ENCODE measurements around the gene PPP4C.
"Not testable (repeated sequence)": the region's sequence is repeated elsewhere in the genome, so short reads cannot be mapped to it uniquely, and the experiment has no call there.

The PPP4C gene

GRCh38 chr16:30122604-30123160 is 46.9 kb downstream of the PPP4C start:
- Histone ChIP-seq H3K4me2 (ENCODE audit: insufficient read depth, low read length, poor library complexity, severe bottlenecking) (peak overlapping the region; percentile 77), H3K4ac (ENCODE audit: low read length) (peak overlapping the region; percentile 89), H3K23ac (ENCODE audit: low read depth, low read length, poor library complexity) (peak overlapping the region; percentile 93), H3K27ac (replicated peaks; ENCODE audit: low read length) (peak overlapping the region; percentile 25), H4K8ac (ENCODE audit: low read depth, low read length) (no peak overlapping the region), H3K27me3 (ENCODE audit: control insufficient read depth in 3 of 3, insufficient read depth in 3 of 3, low read depth in 1 of 3, low read length in 3 of 3) (no peaks in the 10 kb centered on the region), H4K91ac (ENCODE audit: low read depth, low read length, poor library complexity) (peak overlapping the region; percentile 92), H3K9ac (ENCODE audit: low read depth, low read length, poor library complexity) (peak overlapping the region; percentile 92), H2BK5ac (ENCODE audit: low read length) (peak overlapping the region; percentile 98), H3K79me1 (ENCODE audit: low read depth, low read length) (peaks cover 10% of the 10 kb centered on the region), H3K4me3 (ENCODE audit: low read length in 2 of 2) (peak overlapping the region; percentile 76 to 86), H2BK12ac (ENCODE audit: low read length) (peak overlapping the region; percentile 58), H2AFZ (ENCODE audit: low read length) (peak overlapping the region; percentile 99), H3K4me1 (ENCODE audit: control insufficient read depth in 2 of 2, insufficient read depth in 1 of 2, low read depth in 1 of 2, low read length in 2 of 2) (peaks cover 4 to 7% of the 10 kb centered on the region in 2 donors), H3K36me3 (replicated peaks in 1 of 2; ENCODE audit: control insufficient read depth in 2 of 2, insufficient read depth in 2 of 2, low read length in 2 of 2) (peaks cover 10 to 25% of the 10 kb centered on the region in 2 donors), H3K18ac (ENCODE audit: low read length) (peak overlapping the region; percentile 98), H2BK120ac (ENCODE audit: low read depth, low read length) (peak overlapping the region; percentile 67), H2AK5ac (ENCODE audit: low read depth, low read length) (peak overlapping the region; percentile 95), H3K9me3 (replicated peaks in 1 of 2; ENCODE audit: control insufficient read depth in 2 of 2, insufficient read depth in 1 of 2, low read depth in 1 of 2, low read length in 2 of 2) (no peaks in the 10 kb centered on the region), H2BK15ac (ENCODE audit: low read length) (peak overlapping the region; percentile 92), H3K14ac (ENCODE audit: low read length) (no peak overlapping the region)
- DNase-seq (ENCODE audit: low spot score): no peak
- WGBS, 2 donors (ENCODE audit: extremely low coverage in 2 of 2, insufficient read length in 2 of 2, insufficient replicate concordance in 1 of 2): no CpG with 5 or more reads among the region's 42 CpGs

- Histone ChIP-seq H2AFZ (ENCODE audit: low read length) (no peak overlapping the region), H3K27ac (replicated peaks; ENCODE audit: low read length) (no peak overlapping the region), H3K4me2 (ENCODE audit: insufficient read depth, low read length, poor library complexity, severe bottlenecking) (no peak overlapping the region), H3K23ac (ENCODE audit: low read depth, low read length, poor library complexity) (no peak overlapping the region), H3K9me3 (replicated peaks in 1 of 2; ENCODE audit: control insufficient read depth in 2 of 2, insufficient read depth in 1 of 2, low read depth in 1 of 2, low read length in 2 of 2) (no peaks in the 10 kb centered on the region), H3K79me1 (ENCODE audit: low read depth, low read length) (peaks cover 10% of the 10 kb centered on the region), H4K8ac (ENCODE audit: low read depth, low read length) (no peak overlapping the region), H3K9ac (ENCODE audit: low read depth, low read length, poor library complexity) (no peak overlapping the region), H2BK5ac (ENCODE audit: low read length) (no peak overlapping the region), H4K91ac (ENCODE audit: low read depth, low read length, poor library complexity) (no peak overlapping the region), H3K4me1 (ENCODE audit: control insufficient read depth in 2 of 2, insufficient read depth in 1 of 2, low read depth in 1 of 2, low read length in 2 of 2) (peaks cover 4 to 7% of the 10 kb centered on the region in 2 donors), H2BK12ac (ENCODE audit: low read length) (no peak overlapping the region), H2AK5ac (ENCODE audit: low read depth, low read length) (no peak overlapping the region), H3K18ac (ENCODE audit: low read length) (no peak overlapping the region), H3K4ac (ENCODE audit: low read length) (no peak overlapping the region), H3K4me3 (ENCODE audit: low read length in 2 of 2) (no peak overlapping the region), H2BK15ac (ENCODE audit: low read length) (no peak overlapping the region), H3K27me3 (ENCODE audit: control insufficient read depth in 3 of 3, insufficient read depth in 3 of 3, low read depth in 1 of 3, low read length in 3 of 3) (no peaks in the 10 kb centered on the region), H3K14ac (ENCODE audit: low read length) (no peak overlapping the region), H3K36me3 (replicated peaks in 1 of 2; ENCODE audit: control insufficient read depth in 2 of 2, insufficient read depth in 2 of 2, low read length in 2 of 2) (peaks cover 3 to 4% of the 10 kb centered on the region in 2 donors), H2BK120ac (ENCODE audit: low read depth, low read length) (no peak overlapping the region)
- WGBS, 2 donors (ENCODE audit: extremely low coverage in 2 of 2, insufficient read length in 2 of 2, insufficient replicate concordance in 1 of 2): no CpG with 5 or more reads among the region's 4 CpGs
- no peak for DNase-seq (ENCODE audit: low spot score)
Measured at GRCh38 chr16:30124985-30125379, 49.2 kb downstream of the PPP4C start.

- H4K91ac ChIP-seq (ENCODE audit: low read depth, low read length, poor library complexity); H3K36me3 ChIP-seq (replicated peaks in 1 of 2; ENCODE audit: control insufficient read depth in 2 of 2, insufficient read depth in 2 of 2, low read length in 2 of 2); H3K4me3 ChIP-seq (ENCODE audit: low read length in 2 of 2); H2BK15ac ChIP-seq (ENCODE audit: low read length); H3K14ac ChIP-seq (ENCODE audit: low read length); H3K4me2 ChIP-seq (ENCODE audit: insufficient read depth, low read length, poor library complexity, severe bottlenecking); DNase-seq (ENCODE audit: low spot score); H2BK120ac ChIP-seq (ENCODE audit: low read depth, low read length); H3K9ac ChIP-seq (ENCODE audit: low read depth, low read length, poor library complexity); H4K8ac ChIP-seq (ENCODE audit: low read depth, low read length); H3K9me3 ChIP-seq (replicated peaks in 1 of 2; ENCODE audit: control insufficient read depth in 2 of 2, insufficient read depth in 1 of 2, low read depth in 1 of 2, low read length in 2 of 2); H2AK5ac ChIP-seq (ENCODE audit: low read depth, low read length); H3K27me3 ChIP-seq (ENCODE audit: control insufficient read depth in 3 of 3, insufficient read depth in 3 of 3, low read depth in 1 of 3, low read length in 3 of 3); H2AFZ ChIP-seq (ENCODE audit: low read length); H2BK5ac ChIP-seq (ENCODE audit: low read length); H3K4me1 ChIP-seq (ENCODE audit: control insufficient read depth in 2 of 2, insufficient read depth in 1 of 2, low read depth in 1 of 2, low read length in 2 of 2); H3K27ac ChIP-seq (replicated peaks; ENCODE audit: low read length); H3K23ac ChIP-seq (ENCODE audit: low read depth, low read length, poor library complexity); H3K4ac ChIP-seq (ENCODE audit: low read length); H3K18ac ChIP-seq (ENCODE audit: low read length); H2BK12ac ChIP-seq (ENCODE audit: low read length): not testable (repeated sequence)
- H3K79me1 ChIP-seq (ENCODE audit: low read depth, low read length): peaks cover 10% of the 10 kb centered on the region
- no CpG with 5 or more reads among the region's 9 CpGs for WGBS, 2 donors (ENCODE audit: extremely low coverage in 2 of 2, insufficient read length in 2 of 2, insufficient replicate concordance in 1 of 2)
Measured at GRCh38 chr16:30125690-30126089, 49.9 kb downstream of the PPP4C start.

- H3K4ac ChIP-seq (ENCODE audit: low read length): no peak overlapping the region
- WGBS, 2 donors (ENCODE audit: extremely low coverage in 2 of 2, insufficient read length in 2 of 2, insufficient replicate concordance in 1 of 2): no CpG with 5 or more reads among the region's 1 CpG
Measured at GRCh38 chr16:30127993-30128392, 52.2 kb downstream of the PPP4C start.

More at GRCh38 chr16:30127993-30128392, 52.2 kb downstream of the PPP4C start:
- Histone ChIP-seq H2AFZ (ENCODE audit: low read length) (no peak overlapping the region), H4K91ac (ENCODE audit: low read depth, low read length, poor library complexity) (no peak overlapping the region), H3K27me3 (ENCODE audit: control insufficient read depth in 3 of 3, insufficient read depth in 3 of 3, low read depth in 1 of 3, low read length in 3 of 3) (no peaks in the 10 kb centered on the region), H3K9ac (ENCODE audit: low read depth, low read length, poor library complexity) (no peak overlapping the region), H2BK5ac (ENCODE audit: low read length) (no peak overlapping the region), H3K27ac (replicated peaks; ENCODE audit: low read length) (no peak overlapping the region), H3K23ac (ENCODE audit: low read depth, low read length, poor library complexity) (no peak overlapping the region), H3K18ac (ENCODE audit: low read length) (no peak overlapping the region), H2BK15ac (ENCODE audit: low read length) (no peak overlapping the region), H3K36me3 (replicated peaks in 1 of 2; ENCODE audit: control insufficient read depth in 2 of 2, insufficient read depth in 2 of 2, low read length in 2 of 2) (peaks cover 0 to 2% of the 10 kb centered on the region in 2 donors), H3K4me3 (ENCODE audit: low read length in 2 of 2) (no peak overlapping the region), H2BK12ac (ENCODE audit: low read length) (no peak overlapping the region), H3K4me2 (ENCODE audit: insufficient read depth, low read length, poor library complexity, severe bottlenecking) (no peak overlapping the region), H2AK5ac (ENCODE audit: low read depth, low read length) (no peak overlapping the region), H3K14ac (ENCODE audit: low read length) (no peak overlapping the region), H4K8ac (ENCODE audit: low read depth, low read length) (no peak overlapping the region), H3K79me1 (ENCODE audit: low read depth, low read length) (no peaks in the 10 kb centered on the region), H3K9me3 (replicated peaks in 1 of 2; ENCODE audit: control insufficient read depth in 2 of 2, insufficient read depth in 1 of 2, low read depth in 1 of 2, low read length in 2 of 2) (no peaks in the 10 kb centered on the region), H3K4me1 (ENCODE audit: control insufficient read depth in 2 of 2, insufficient read depth in 1 of 2, low read depth in 1 of 2, low read length in 2 of 2) (peaks cover 0 to 2% of the 10 kb centered on the region in 2 donors), H2BK120ac (ENCODE audit: low read depth, low read length) (no peak overlapping the region)
- no peak for DNase-seq (ENCODE audit: low spot score)

Measured in neuronal stem cell (in vitro differentiated cells).